ENCODE data around the gene ATG2B. TPM values are rescaled to one million over a fixed set of nuclear protein-coding genes. Genes with fewer than 3 reads are reported as not detected.
A peak's percentile ranks its signal among the peaks of the same experiment; 100 is the strongest.

Gene ATG2B
- polyA plus RNA-seq, 2 of the 4 experiments (the other 2 are of a cell fraction), result 7.1 to 17.0 TPM

GRCh38 chr14:96232506-96232905, 130.6 kb downstream of the ATG2B start:
- H3K9me3 ChIP-seq, result no peaks in the 10 kb centered on the region
- DNase-seq (ENCODE audit: low read depth in 1 of 2, low spot score in 1 of 2) (no peak), FAIRE-seq (no peak), ATAC-seq (no peak)
- ChIA-PET CTCF (interaction anchor here (1.4 to 3.0 kb wide), 2 partner anchors 43 to 131 kb away, joined by 3 to 9 read pairs; no protein-coding TSS in a partner anchor), POLR2A (no interaction called here)
- TF ChIP-seq EHMT2 (IDR thresholded peaks at IDR 0.05; ENCODE audit: low read depth), result no peak
- no peak for TF ChIP-seq HOXA7 (CRISPR knock-in tag; IDR thresholded peaks at IDR 0.05)
- TF ChIP-seq POLR2AphosphoS2 (conservative IDR thresholded peaks at IDR 0.05; ENCODE audit: low read length), result no peak
- no peak for TF ChIP-seq PHF8 (IDR thresholded peaks at IDR 0.05; ENCODE audit: borderline replicate concordance, low read depth)
- no peaks in the 10 kb centered on the region for H3K4me1 ChIP-seq
- WGBS (ENCODE audit: missing lambda C conversion rate), result 83% methylated on average over 11 of the region's 11 CpGs
- no peak overlapping the region for H3K4me2 ChIP-seq
- no peak overlapping the region for H3K4me3 ChIP-seq
- H3K27ac ChIP-seq, result no peak overlapping the region

GRCh38 chr14:96231526-96232130, 131.5 kb downstream of the ATG2B start:
- Histone ChIP-seq H3K27ac (0 out of 6 replicates have a peak overlapping the region, but pooled peaks of 1 of the 2 experiments have one; percentile 9), H3K9me3 (no peaks in the 10 kb centered on the region), H3K4me3 (no peak overlapping the region), H3K4me1 (no peaks in the 10 kb centered on the region), H3K4me2 (no peak overlapping the region)
- CTCF ChIA-PET, result interaction anchor here (1.4 to 3.0 kb wide), 2 partner anchors 44 to 131 kb away, joined by 3 to 9 read pairs; no protein-coding TSS in a partner anchor
- ATAC-seq, result no peak
- DNase-seq (ENCODE audit: low read depth in 1 of 2, low spot score in 1 of 2), result no peak
- no peak for FAIRE-seq
- WGBS (ENCODE audit: missing lambda C conversion rate), result 83% methylated on average over 11 of the region's 12 CpGs
- TF ChIP-seq TP53 (CRISPR knock-in tag; IDR thresholded peaks at IDR 0.05) (no peak), MYC (IDR thresholded peaks at IDR 0.05; ENCODE audit: borderline replicate concordance, low read length) (no peak), PHF8 (IDR thresholded peaks at IDR 0.05; ENCODE audit: borderline replicate concordance, low read depth) (no peak), NFE2L2 (conservative IDR thresholded peaks at IDR 0.05; ENCODE audit: low read length) (no peak), EHF (CRISPR knock-in tag; IDR thresholded peaks at IDR 0.05) (no peak), JUNB (IDR thresholded peaks at IDR 0.05) (no peak), HOXB5 (CRISPR knock-in tag; IDR thresholded peaks at IDR 0.05) (no peak), NR3C1 (IDR thresholded peaks at IDR 0.05) (no peak)
- TF ChIP-seq, protein P1, sequence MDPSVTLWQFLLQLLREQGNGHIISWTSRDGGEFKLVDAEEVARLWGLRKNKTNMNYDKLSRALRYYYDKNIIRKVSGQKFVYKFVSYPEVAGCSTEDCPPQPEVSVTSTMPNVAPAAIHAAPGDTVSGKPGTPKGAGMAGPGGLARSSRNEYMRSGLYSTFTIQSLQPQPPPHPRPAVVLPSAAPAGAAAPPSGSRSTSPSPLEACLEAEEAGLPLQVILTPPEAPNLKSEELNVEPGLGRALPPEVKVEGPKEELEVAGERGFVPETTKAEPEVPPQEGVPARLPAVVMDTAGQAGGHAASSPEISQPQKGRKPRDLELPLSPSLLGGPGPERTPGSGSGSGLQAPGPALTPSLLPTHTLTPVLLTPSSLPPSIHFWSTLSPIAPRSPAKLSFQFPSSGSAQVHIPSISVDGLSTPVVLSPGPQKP (IDR thresholded peaks at IDR 0.05; ENCODE audit: low read depth, low read length), result no peak
- TF ChIP-seq, protein P2, sequence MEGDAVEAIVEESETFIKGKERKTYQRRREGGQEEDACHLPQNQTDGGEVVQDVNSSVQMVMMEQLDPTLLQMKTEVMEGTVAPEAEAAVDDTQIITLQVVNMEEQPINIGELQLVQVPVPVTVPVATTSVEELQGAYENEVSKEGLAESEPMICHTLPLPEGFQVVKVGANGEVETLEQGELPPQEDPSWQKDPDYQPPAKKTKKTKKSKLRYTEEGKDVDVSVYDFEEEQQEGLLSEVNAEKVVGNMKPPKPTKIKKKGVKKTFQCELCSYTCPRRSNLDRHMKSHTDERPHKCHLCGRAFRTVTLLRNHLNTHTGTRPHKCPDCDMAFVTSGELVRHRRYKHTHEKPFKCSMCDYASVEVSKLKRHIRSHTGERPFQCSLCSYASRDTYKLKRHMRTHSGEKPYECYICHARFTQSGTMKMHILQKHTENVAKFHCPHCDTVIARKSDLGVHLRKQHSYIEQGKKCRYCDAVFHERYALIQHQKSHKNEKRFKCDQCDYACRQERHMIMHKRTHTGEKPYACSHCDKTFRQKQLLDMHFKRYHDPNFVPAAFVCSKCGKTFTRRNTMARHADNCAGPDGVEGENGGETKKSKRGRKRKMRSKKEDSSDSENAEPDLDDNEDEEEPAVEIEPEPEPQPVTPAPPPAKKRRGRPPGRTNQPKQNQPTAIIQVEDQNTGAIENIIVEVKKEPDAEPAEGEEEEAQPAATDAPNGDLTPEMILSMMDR (IDR thresholded peaks at IDR 0.05), result no peak
- POLR2A ChIA-PET, result no interaction called here

GRCh38 chr14:96231056-96231455, 132.1 kb downstream of the ATG2B start:
- H3K27ac ChIP-seq, result peak overlapping the region in 1 of 2 experiments; percentile 52; a peak in 2 of 6 replicates
- DNase-seq (ENCODE audit: low read depth in 1 of 2, low spot score in 1 of 2) (no peak), ATAC-seq (no peak), FAIRE-seq (no peak)
- TF ChIP-seq RFX5 (IDR thresholded peaks at IDR 0.05), result no peak
- no peak for TF ChIP-seq CHD2 (IDR thresholded peaks at IDR 0.05; ENCODE audit: low read length, partially characterized antibody)
- TF ChIP-seq EP300 (IDR thresholded peaks at IDR 0.05), result no peak
- ChIA-PET CTCF (interaction anchor here (0.8 to 3.0 kb wide), 2 partner anchors 44 to 130 kb away, joined by 3 to 9 read pairs; no protein-coding TSS in a partner anchor), POLR2A (interaction anchor here (0.7 kb wide), 1 partner anchor 86 kb away, joined by 3 read pairs; no protein-coding TSS in a partner anchor)
- H3K9me3 ChIP-seq, result no peaks in the 10 kb centered on the region
- 90% methylated on average over 4 of the region's 4 CpGs for WGBS (ENCODE audit: missing lambda C conversion rate)
- no peaks in the 10 kb centered on the region for H3K4me1 ChIP-seq
- H3K4me3 ChIP-seq, result no peak overlapping the region
- H3K4me2 ChIP-seq, result no peak overlapping the region

- POLR2A ChIA-PET, result no interaction called here
- WGBS (ENCODE audit: missing lambda C conversion rate), result 87% methylated on average over 6 of the region's 6 CpGs
- no peak overlapping the region for H3K4me3 ChIP-seq
- CTCF ChIA-PET, result interaction anchor here (0.9 to 1.4 kb wide), 2 partner anchors 12 to 128 kb away, joined by 3 to 5 read pairs; no protein-coding TSS in a partner anchor
- no peak for DNase-seq (ENCODE audit: low read depth in 1 of 2, low spot score in 1 of 2)
- no peaks in the 10 kb centered on the region for H3K9me3 ChIP-seq
- ATAC-seq, result no peak
- H3K4me2 ChIP-seq, result no peak overlapping the region
- FAIRE-seq, result no peak
- peak overlapping the region in 1 of 2 experiments; percentile 40; a peak in 1 of 6 replicates for H3K27ac ChIP-seq
- peaks cover 16% of the 10 kb centered on the region for H3K4me1 ChIP-seq
- TF ChIP-seq, protein P3, sequence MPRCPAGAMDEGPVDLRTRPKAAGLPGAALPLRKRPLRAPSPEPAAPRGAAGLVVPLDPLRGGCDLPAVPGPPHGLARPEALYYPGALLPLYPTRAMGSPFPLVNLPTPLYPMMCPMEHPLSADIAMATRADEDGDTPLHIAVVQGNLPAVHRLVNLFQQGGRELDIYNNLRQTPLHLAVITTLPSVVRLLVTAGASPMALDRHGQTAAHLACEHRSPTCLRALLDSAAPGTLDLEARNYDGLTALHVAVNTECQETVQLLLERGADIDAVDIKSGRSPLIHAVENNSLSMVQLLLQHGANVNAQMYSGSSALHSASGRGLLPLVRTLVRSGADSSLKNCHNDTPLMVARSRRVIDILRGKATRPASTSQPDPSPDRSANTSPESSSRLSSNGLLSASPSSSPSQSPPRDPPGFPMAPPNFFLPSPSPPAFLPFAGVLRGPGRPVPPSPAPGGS (IDR thresholded peaks at IDR 0.05), result no peak
- TF ChIP-seq POLR2A (IDR thresholded peaks at IDR 0.05; ENCODE audit: low read length) (no peak), HOXA7 (CRISPR knock-in tag; IDR thresholded peaks at IDR 0.05) (no peak), ZC3H11A (IDR thresholded peaks at IDR 0.05) (no peak), KDM5A (IDR thresholded peaks at IDR 0.05) (no peak), RARB (CRISPR knock-in tag; IDR thresholded peaks at IDR 0.05) (no peak), GATA3 (IDR thresholded peaks at IDR 0.05; ENCODE audit: borderline replicate concordance) (no peak), JUNB (IDR thresholded peaks at IDR 0.05) (no peak), TP53 (CRISPR knock-in tag; IDR thresholded peaks at IDR 0.05) (no peak), EHF (CRISPR knock-in tag; IDR thresholded peaks at IDR 0.05) (no peak), ATOH8 (CRISPR knock-in tag; IDR thresholded peaks at IDR 0.05; ENCODE audit: low read depth) (no peak), CEBPB (IDR thresholded peaks at IDR 0.05) (no peak)
- TF ChIP-seq, protein P1 (IDR thresholded peaks at IDR 0.05; ENCODE audit: low read depth, low read length), result no peak
Measured at GRCh38 chr14:96229315-96229714, 133.8 kb downstream of the ATG2B start.
